GM23338 (cell line): ENCODE measurements around the gene YTHDC2. TPM values are rescaled to one million over a fixed set of nuclear protein-coding genes. Genes with fewer than 3 reads are reported as not detected.

Experiments
- ATAC-seq: fragments of 200-7000 bp; cut with Tn5 transposase; 3 replicates; pipeline ENCODE4 v1.9.1; 2020
- DNase-seq: peaks from one replicate; pipeline ENCODE4 v3.0.0-alpha.2; 2015; ENCODE audit warnings: low spot score
- H2AFZ ChIP-seq: fragments of 200-600 bp; sonication (generic); 2 replicates; pipeline ENCODE4 v1.8.0; 2016; ENCODE audit warnings: antibody characterized with exemption, mild to moderate bottlenecking, moderate library complexity
- H3F3A ChIP-seq: fragments of 200-600 bp; sonication (generic); replicated peaks from 2 replicates; pipeline ENCODE4 v1.8.0; 2017; ENCODE audit warnings: antibody characterized with exemption, mixed run types, low read depth
- H3K27ac ChIP-seq: fragments of 200-600 bp; sonication (generic); 2 replicates; pipeline ENCODE4 v1.6.1; 2016; ENCODE audit warnings: low read depth
- H3K27me3 ChIP-seq: fragments of 200-600 bp; sonication (generic); 2 replicates; pipeline ENCODE4 v1.8.0; 2016; ENCODE audit warnings: mild to moderate bottlenecking, mixed run types, moderate library complexity; ENCODE audit not compliant: insufficient read depth
- H3K36me3 ChIP-seq: fragments of 200-600 bp; sonication (generic); 2 replicates; pipeline ENCODE4 v1.8.0; 2016; ENCODE audit warnings: mild to moderate bottlenecking; ENCODE audit not compliant: insufficient read depth
- H3K4me1 ChIP-seq: fragments of 200-600 bp; sonication (generic); 2 replicates; pipeline ENCODE4 v1.8.0; 2016; ENCODE audit warnings: mild to moderate bottlenecking, moderate library complexity; ENCODE audit not compliant: insufficient read depth
- H3K4me2 ChIP-seq: fragments of 200-600 bp; sonication (generic); 2 replicates; pipeline ENCODE4 v1.7.1; 2017; ENCODE audit warnings: mixed run types
- H3K4me3 ChIP-seq: fragments of 200-600 bp; sonication (generic); 2 replicates; pipeline ENCODE4 v1.6.1; 2016; ENCODE audit warnings: mixed run types
- H3K79me2 ChIP-seq: fragments of 200-600 bp; sonication (generic); replicated peaks from 2 replicates; pipeline ENCODE4 v1.8.0; 2017; ENCODE audit warnings: mild to moderate bottlenecking; ENCODE audit not compliant: insufficient read depth
- H3K9me2 ChIP-seq: fragments of 200-600 bp; sonication (generic); 2 replicates; pipeline ENCODE4 v1.8.0; 2017; ENCODE audit not compliant: insufficient read depth
- H4K20me1 ChIP-seq: fragments of 200-600 bp; sonication (generic); replicated peaks from 2 replicates; pipeline ENCODE4 v1.8.0; 2017; ENCODE audit warnings: mild to moderate bottlenecking; ENCODE audit not compliant: insufficient read depth
- H3K27ac Mint-ChIP-seq: 2 replicates; pipeline ENCODE4 v1.8.0; 2020; ENCODE audit warnings: inconsistent platforms, mild to moderate bottlenecking, moderate library complexity, mixed read lengths
- H3K27me3 Mint-ChIP-seq: 3 replicates; pipeline ENCODE4 v1.8.0; 2022; ENCODE audit warnings: low read depth, mild to moderate bottlenecking, moderate library complexity, mixed read lengths, inconsistent platforms; ENCODE audit not compliant: insufficient read depth, poor library complexity
- H3K36me3 Mint-ChIP-seq: 3 replicates; pipeline ENCODE4 v1.8.0; 2021; ENCODE audit warnings: low read depth, mild to moderate bottlenecking, inconsistent platforms, moderate library complexity, mixed read lengths
- H3K4me1 Mint-ChIP-seq: 3 replicates; pipeline ENCODE4 v1.8.0; 2020; ENCODE audit warnings: mild to moderate bottlenecking, inconsistent platforms, mixed read lengths
- H3K4me3 Mint-ChIP-seq: 3 replicates; pipeline ENCODE4 v1.8.0; 2021; ENCODE audit warnings: moderate library complexity, mild to moderate bottlenecking, inconsistent platforms, mixed read lengths
- H3K9me3 Mint-ChIP-seq: 3 replicates; pipeline ENCODE4 v1.8.0; 2020; ENCODE audit warnings: moderate library complexity, mild to moderate bottlenecking, inconsistent platforms, mixed read lengths
- CREB1 ChIP-seq: fragments of 250-450 bp; sonication (Bioruptor Pico); IDR thresholded peaks from 2 replicates; pipeline ENCODE4 v1.5.0; 2020; ENCODE audit warnings: low read depth, mild to moderate bottlenecking, moderate library complexity
- EZH2phosphoT487 ChIP-seq: fragments of 200-600 bp; sonication (generic); IDR thresholded peaks from one replicate; pipeline ENCODE4 v1.8.1; 2018; ENCODE audit warnings: antibody characterized with exemption; ENCODE audit not compliant: unreplicated experiment
- POLR2AphosphoS5 ChIP-seq: IDR thresholded peaks from 2 replicates; pipeline ENCODE4 v1.6.1; 2016; ENCODE audit warnings: antibody characterized with exemption, low read depth
- STAT1 ChIP-seq: IDR thresholded peaks from one replicate; pipeline ENCODE4 v1.6.1; 2016; ENCODE audit warnings: antibody characterized with exemption; ENCODE audit not compliant: unreplicated experiment
- ZNF114 ChIP-seq: fragments of 250-450 bp; sonication (Bioruptor Pico); IDR thresholded peaks from 2 replicates; pipeline ENCODE4 v1.5.0; 2020; ENCODE audit warnings: mild to moderate bottlenecking, moderate library complexity
- polyA plus RNA-seq: library from polyadenylated mRNA; unstranded; fragments of >200 nt; fragmentation: Nextera tagmentation; extraction: Ambion mirVana; gene quantifications from 2 replicates; pipeline ENCODE4 v1.2.1, GENCODE V29; 2016
- total RNA-seq: library from RNA; depleted of rRNA; stranded (reverse); fragments of >200 nt; shearing (Covaris generic); gene quantifications from 2 replicates; pipeline ENCODE4 v1.2.3, GENCODE V29; 2014
- TF ChIP-seq, protein P1 (sequence below): fragments of 250-450 bp; sonication (Bioruptor Pico); IDR thresholded peaks from 2 replicates; pipeline ENCODE4 v1.5.0; 2020; ENCODE audit warnings: mild to moderate bottlenecking, moderate library complexity
- TF ChIP-seq, protein P2 (sequence below), 2 experiments: fragments of 200-600 bp in 1 of 2; sonication (generic) in 1 of 2; conservative IDR thresholded peaks; 2 replicates each; pipeline versions ENCODE4 v1.5.1 to v1.6.1; 2016 to 2017; ENCODE audit warnings: antibody characterized with exemption in 2 of 2, low read depth in 2 of 2, mild to moderate bottlenecking in 2 of 2, moderate library complexity in 1 of 2

Gene YTHDC2
- total and polyA plus RNA-seq, 2 experiments from 2014 or later, result 19.9 to 33.9 TPM

DNA sequence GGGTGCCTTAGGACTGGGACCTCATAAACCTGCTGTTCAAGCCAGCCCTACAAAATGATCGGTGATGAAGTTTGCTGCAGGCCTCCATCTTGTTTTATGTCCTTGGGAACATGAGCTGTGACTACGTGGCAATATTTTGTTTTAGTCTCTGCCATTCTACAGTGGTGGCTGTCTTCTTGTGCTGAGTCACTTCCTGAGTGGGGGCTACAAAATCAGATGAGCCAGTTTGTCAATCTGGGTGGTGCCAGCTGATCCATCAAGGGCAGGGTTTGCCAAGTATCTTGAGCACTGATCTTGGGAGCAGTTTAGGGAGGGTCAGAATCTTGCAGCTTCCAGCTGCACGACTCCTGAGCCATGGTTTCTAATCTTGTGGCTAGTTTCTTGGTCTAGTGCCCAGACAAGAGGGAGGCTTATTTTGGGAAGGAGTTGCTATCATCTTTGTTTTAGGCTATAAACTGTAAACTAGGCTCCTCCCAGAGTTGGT, 94.7 kb downstream of the YTHDC2 start (continued):
- TF ChIP-seq, protein P1, sequence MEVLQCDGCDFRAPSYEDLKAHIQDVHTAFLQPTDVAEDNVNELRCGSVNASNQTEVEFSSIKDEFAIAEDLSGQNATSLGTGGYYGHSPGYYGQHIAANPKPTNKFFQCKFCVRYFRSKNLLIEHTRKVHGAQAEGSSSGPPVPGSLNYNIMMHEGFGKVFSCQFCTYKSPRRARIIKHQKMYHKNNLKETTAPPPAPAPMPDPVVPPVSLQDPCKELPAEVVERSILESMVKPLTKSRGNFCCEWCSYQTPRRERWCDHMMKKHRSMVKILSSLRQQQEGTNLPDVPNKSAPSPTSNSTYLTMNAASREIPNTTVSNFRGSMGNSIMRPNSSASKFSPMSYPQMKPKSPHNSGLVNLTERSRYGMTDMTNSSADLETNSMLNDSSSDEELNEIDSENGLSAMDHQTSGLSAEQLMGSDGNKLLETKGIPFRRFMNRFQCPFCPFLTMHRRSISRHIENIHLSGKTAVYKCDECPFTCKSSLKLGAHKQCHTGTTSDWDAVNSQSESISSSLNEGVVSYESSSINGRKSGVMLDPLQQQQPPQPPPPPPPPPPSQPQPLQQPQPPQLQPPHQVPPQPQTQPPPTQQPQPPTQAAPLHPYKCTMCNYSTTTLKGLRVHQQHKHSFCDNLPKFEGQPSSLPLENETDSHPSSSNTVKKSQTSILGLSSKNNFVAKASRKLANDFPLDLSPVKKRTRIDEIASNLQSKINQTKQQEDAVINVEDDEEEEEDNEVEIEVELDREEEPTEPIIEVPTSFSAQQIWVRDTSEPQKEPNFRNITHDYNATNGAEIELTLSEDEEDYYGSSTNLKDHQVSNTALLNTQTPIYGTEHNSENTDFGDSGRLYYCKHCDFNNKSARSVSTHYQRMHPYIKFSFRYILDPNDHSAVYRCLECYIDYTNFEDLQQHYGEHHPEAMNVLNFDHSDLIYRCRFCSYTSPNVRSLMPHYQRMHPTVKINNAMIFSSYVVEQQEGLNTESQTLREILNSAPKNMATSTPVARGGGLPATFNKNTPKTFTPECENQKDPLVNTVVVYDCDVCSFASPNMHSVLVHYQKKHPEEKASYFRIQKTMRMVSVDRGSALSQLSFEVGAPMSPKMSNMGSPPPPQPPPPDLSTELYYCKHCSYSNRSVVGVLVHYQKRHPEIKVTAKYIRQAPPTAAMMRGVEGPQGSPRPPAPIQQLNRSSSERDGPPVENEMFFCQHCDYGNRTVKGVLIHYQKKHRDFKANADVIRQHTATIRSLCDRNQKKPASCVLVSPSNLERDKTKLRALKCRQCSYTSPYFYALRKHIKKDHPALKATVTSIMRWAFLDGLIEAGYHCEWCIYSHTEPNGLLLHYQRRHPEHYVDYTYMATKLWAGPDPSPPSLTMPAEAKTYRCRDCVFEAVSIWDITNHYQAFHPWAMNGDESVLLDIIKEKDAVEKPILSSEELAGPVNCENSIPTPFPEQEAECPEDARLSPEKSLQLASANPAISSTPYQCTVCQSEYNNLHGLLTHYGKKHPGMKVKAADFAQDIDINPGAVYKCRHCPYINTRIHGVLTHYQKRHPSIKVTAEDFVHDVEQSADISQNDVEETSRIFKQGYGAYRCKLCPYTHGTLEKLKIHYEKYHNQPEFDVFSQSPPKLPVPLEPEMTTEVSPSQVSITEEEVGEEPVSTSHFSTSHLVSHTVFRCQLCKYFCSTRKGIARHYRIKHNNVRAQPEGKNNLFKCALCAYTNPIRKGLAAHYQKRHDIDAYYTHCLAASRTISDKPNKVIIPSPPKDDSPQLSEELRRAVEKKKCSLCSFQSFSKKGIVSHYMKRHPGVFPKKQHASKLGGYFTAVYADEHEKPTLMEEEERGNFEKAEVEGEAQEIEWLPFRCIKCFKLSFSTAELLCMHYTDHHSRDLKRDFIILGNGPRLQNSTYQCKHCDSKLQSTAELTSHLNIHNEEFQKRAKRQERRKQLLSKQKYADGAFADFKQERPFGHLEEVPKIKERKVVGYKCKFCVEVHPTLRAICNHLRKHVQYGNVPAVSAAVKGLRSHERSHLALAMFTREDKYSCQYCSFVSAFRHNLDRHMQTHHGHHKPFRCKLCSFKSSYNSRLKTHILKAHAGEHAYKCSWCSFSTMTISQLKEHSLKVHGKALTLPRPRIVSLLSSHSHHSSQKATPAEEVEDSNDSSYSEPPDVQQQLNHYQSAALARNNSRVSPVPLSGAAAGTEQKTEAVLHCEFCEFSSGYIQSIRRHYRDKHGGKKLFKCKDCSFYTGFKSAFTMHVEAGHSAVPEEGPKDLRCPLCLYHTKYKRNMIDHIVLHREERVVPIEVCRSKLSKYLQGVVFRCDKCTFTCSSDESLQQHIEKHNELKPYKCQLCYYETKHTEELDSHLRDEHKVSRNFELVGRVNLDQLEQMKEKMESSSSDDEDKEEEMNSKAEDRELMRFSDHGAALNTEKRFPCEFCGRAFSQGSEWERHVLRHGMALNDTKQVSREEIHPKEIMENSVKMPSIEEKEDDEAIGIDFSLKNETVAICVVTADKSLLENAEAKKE, result no peak
- no peak for TF ChIP-seq STAT1
- TF ChIP-seq EZH2phosphoT487, result no peak
- no peak for TF ChIP-seq ZNF114 (CRISPR knock-in tag)
- TF ChIP-seq POLR2AphosphoS5, result no peak

- Histone ChIP-seq H3K4me2 (0 out of 2 replicates have a peak overlapping the region, but pooled peaks have one; percentile 3), H3K4me1 (peaks cover 22% of the 10 kb centered on the region), H3K27ac (no peak overlapping the region), H4K20me1 (no peaks in the 10 kb centered on the region), H3F3A (no peaks in the 10 kb centered on the region), H3K36me3 (peaks cover 11% of the 10 kb centered on the region; the same call in 1 of the 2 replicates), H3K4me3 (no peak overlapping the region), H2AFZ (0 out of 2 replicates have a peak overlapping the region, but pooled peaks have one; percentile 11), H3K9me2 (no peaks in the 10 kb centered on the region), H3K27me3 (no peaks in the 10 kb centered on the region), H3K79me2 (no peaks in the 10 kb centered on the region)
- Mint-ChIP-seq H3K27me3 (peaks cover 4% of the 10 kb centered on the region), H3K4me1 (peaks cover 12% of the 10 kb centered on the region), H3K36me3 (peaks cover 19% of the 10 kb centered on the region; the same call in 2 of the 3 replicates), H3K9me3 (peaks cover 40% of the 10 kb centered on the region), H3K27ac (no peak overlapping the region), H3K4me3 (no peak overlapping the region)
- ATAC-seq (peak; percentile 71), DNase-seq (peak; percentile 60)
- TF ChIP-seq, protein P2, sequence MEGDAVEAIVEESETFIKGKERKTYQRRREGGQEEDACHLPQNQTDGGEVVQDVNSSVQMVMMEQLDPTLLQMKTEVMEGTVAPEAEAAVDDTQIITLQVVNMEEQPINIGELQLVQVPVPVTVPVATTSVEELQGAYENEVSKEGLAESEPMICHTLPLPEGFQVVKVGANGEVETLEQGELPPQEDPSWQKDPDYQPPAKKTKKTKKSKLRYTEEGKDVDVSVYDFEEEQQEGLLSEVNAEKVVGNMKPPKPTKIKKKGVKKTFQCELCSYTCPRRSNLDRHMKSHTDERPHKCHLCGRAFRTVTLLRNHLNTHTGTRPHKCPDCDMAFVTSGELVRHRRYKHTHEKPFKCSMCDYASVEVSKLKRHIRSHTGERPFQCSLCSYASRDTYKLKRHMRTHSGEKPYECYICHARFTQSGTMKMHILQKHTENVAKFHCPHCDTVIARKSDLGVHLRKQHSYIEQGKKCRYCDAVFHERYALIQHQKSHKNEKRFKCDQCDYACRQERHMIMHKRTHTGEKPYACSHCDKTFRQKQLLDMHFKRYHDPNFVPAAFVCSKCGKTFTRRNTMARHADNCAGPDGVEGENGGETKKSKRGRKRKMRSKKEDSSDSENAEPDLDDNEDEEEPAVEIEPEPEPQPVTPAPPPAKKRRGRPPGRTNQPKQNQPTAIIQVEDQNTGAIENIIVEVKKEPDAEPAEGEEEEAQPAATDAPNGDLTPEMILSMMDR (conservative IDR thresholded peaks at IDR 0.05; ENCODE audit: low read depth in 2 of 2), result peak; percentile 69 to 88
- TF ChIP-seq CREB1, result no peak
Observed at GRCh38 chr5:113612060-113612496, 98.6 kb downstream of the YTHDC2 start.
